Suprapubic skin (tissue), 4 donors: ENCODE measurements around the gene EPB41L5.
"Not testable (repeated sequence)": the region's sequence is repeated elsewhere in the genome, so short reads cannot be mapped to it uniquely, and the experiment has no call there.

ENCODE experiments used
- EP300 ChIP-seq: sonication (generic); formaldehyde crosslinking; IDR thresholded peaks from one replicate; pipeline ENCODE4 v1.6.1; 2017; ENCODE audit warnings: antibody characterized with exemption
- POLR2A ChIP-seq, 2 donors: fragments of 450-650 bp; IDR thresholded peaks; one replicate each; pipeline ENCODE4 v1.6.1; 2017; ENCODE audit warnings: antibody characterized with exemption in 2 of 2, mild to moderate bottlenecking in 2 of 2, moderate library complexity in 2 of 2
- POLR2AphosphoS5 ChIP-seq, 3 donors: sonication (generic); formaldehyde crosslinking; IDR thresholded peaks; one replicate each; pipeline ENCODE4 v1.6.1; 2017; ENCODE audit warnings: antibody characterized with exemption in 3 of 3
- TF ChIP-seq, protein P1 (sequence below), 2 donors: fragments of 200-600 bp in 1 of 2; fragments of 450-650 bp in 1 of 2; sonication (generic) in 1 of 2; IDR thresholded peaks; one replicate each; pipeline ENCODE4 v1.5.1; 2016 to 2019; ENCODE audit warnings: antibody characterized with exemption in 2 of 2, mild to moderate bottlenecking in 1 of 2, moderate library complexity in 1 of 2

DNA sequence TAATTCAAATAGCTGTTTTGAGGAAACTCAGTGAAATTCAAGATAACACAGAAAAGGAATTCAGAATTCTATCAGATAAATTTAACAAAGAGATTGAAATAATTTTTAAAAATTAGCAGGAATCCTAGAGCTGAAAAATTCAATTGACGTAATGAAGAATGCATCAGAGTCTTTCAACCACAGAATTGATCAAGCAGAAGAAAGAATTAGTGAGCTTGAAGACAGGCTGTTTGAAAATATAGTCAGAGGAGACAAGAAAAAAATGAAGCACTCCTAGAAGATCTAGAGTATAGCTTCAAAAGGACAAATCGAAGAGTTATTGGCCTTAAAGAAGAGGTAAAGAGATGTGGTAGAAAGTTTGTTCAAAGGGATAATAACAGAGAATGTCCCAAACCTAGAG lies 122.1 kb downstream of the EPB41L5 start:
- not testable (repeated sequence) for TF ChIP-seq POLR2AphosphoS5 (IDR thresholded peaks at IDR 0.05); EP300; POLR2A (IDR thresholded peaks at IDR 0.05)
- TF ChIP-seq, protein P1, sequence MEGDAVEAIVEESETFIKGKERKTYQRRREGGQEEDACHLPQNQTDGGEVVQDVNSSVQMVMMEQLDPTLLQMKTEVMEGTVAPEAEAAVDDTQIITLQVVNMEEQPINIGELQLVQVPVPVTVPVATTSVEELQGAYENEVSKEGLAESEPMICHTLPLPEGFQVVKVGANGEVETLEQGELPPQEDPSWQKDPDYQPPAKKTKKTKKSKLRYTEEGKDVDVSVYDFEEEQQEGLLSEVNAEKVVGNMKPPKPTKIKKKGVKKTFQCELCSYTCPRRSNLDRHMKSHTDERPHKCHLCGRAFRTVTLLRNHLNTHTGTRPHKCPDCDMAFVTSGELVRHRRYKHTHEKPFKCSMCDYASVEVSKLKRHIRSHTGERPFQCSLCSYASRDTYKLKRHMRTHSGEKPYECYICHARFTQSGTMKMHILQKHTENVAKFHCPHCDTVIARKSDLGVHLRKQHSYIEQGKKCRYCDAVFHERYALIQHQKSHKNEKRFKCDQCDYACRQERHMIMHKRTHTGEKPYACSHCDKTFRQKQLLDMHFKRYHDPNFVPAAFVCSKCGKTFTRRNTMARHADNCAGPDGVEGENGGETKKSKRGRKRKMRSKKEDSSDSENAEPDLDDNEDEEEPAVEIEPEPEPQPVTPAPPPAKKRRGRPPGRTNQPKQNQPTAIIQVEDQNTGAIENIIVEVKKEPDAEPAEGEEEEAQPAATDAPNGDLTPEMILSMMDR (IDR thresholded peaks at IDR 0.05): not testable (repeated sequence)
